Activated gamma-delta T cell treated with Interleukin-2 at 50 U/mL for 16 hours (primary cell): ENCODE data around the gene CRHR1.
"Not testable (repeated sequence)": the region's sequence is repeated elsewhere in the genome, so short reads cannot be mapped to it uniquely, and the experiment has no call there.

ENCODE experiments used
- DNase-seq: peaks from one replicate; pipeline ENCODE4 v3.0.0-alpha.2; 2020

CRHR1 gene

GRCh38 chr17:45847101-45847500, 63.0 kb downstream of the CRHR1 start:
- no peak for DNase-seq

- DNase-seq: no peak
Measured at GRCh38 chr17:45847747-45848146, 63.6 kb downstream of the CRHR1 start.

- DNase-seq: no peak
Measured at GRCh38 chr17:45848405-45848804, 64.3 kb downstream of the CRHR1 start.

GRCh38 chr17:45848868-45849535, 64.9 kb downstream of the CRHR1 start:
- DNase-seq: no peak

GRCh38 chr17:45849536-45849990, 65.4 kb downstream of the CRHR1 start:
- DNase-seq: no peak

GRCh38 chr17:45850011-45850410, 65.9 kb downstream of the CRHR1 start:
- no peak for DNase-seq

- no peak for DNase-seq
Measured at GRCh38 chr17:45850468-45850867, 66.3 kb downstream of the CRHR1 start.

GRCh38 chr17:45851022-45851421, 66.9 kb downstream of the CRHR1 start:
- DNase-seq: no peak

GRCh38 chr17:45851464-45851863, 67.3 kb downstream of the CRHR1 start:
- no peak for DNase-seq

- no peak for DNase-seq
Measured at GRCh38 chr17:45851873-45852272, 67.8 kb downstream of the CRHR1 start.

GRCh38 chr17:45852535-45853297, 68.6 kb downstream of the CRHR1 start:
- peak; percentile 47 for DNase-seq

GRCh38 chr17:45854209-45854608, 70.1 kb downstream of the CRHR1 start:
- DNase-seq: no peak

GRCh38 chr17:45855691-45856336, 71.7 kb downstream of the CRHR1 start:
- DNase-seq: no peak

- DNase-seq: no peak
Measured at GRCh38 chr17:45857977-45858708, 74.0 kb downstream of the CRHR1 start.

- DNase-seq: no peak
Measured at GRCh38 chr17:45861165-45861564, 77.0 kb downstream of the CRHR1 start.

GRCh38 chr17:45862127-45862526, 78.0 kb downstream of the CRHR1 start:
- not testable (repeated sequence) for DNase-seq

GRCh38 chr17:45863857-45864654, 79.9 kb downstream of the CRHR1 start:
- no peak for DNase-seq

- DNase-seq: no peak
Measured at GRCh38 chr17:45867171-45867570, 83.1 kb downstream of the CRHR1 start.

GRCh38 chr17:45867702-45868101, 83.6 kb downstream of the CRHR1 start:
- no peak for DNase-seq

GRCh38 chr17:45868276-45868675, 84.2 kb downstream of the CRHR1 start:
- DNase-seq: no peak

GRCh38 chr17:45869676-45870341, 85.7 kb downstream of the CRHR1 start:
- DNase-seq: no peak
